Upper lobe of right lung (tissue), 1 donor: ENCODE results near the gene ITGB6. TPM values are rescaled to one million over a fixed set of nuclear protein-coding genes. Genes with fewer than 3 reads are reported as not detected.

ENCODE experiments used
- ATAC-seq: fragments of 200-7000 bp; cut with Tn5 transposase; one replicate; pipeline ENCODE4 v1.9.1; 2020; ENCODE audit warnings: mild to moderate bottlenecking, moderate library complexity
- DNase-seq: peaks from one replicate; pipeline ENCODE4 v3.0.0-alpha.2; 2020
- H3K27ac ChIP-seq: fragments of 200-600 bp; one replicate; pipeline ENCODE4 v1.8.0; 2022
- H3K27me3 ChIP-seq: fragments of 200-600 bp; one replicate; pipeline ENCODE4 v1.8.0; 2022; ENCODE audit warnings: mild to moderate bottlenecking
- H3K36me3 ChIP-seq: fragments of 200-600 bp; one replicate; pipeline ENCODE4 v1.8.0; 2022
- H3K4me1 ChIP-seq: fragments of 200-600 bp; one replicate; pipeline ENCODE4 v1.8.0; 2022
- H3K4me3 ChIP-seq: fragments of 200-600 bp; one replicate; pipeline ENCODE4 v1.8.0; 2022; ENCODE audit warnings: mild to moderate bottlenecking
- H3K9me3 ChIP-seq: fragments of 200-600 bp; one replicate; pipeline ENCODE4 v1.8.0; 2022
- CTCF ChIP-seq: fragments of 200-600 bp; IDR thresholded peaks from one replicate; pipeline ENCODE4 v1.8.0; 2022; ENCODE audit warnings: antibody characterized with exemption
- intact Hi-C: fragments of 100-400 bp; cut with DNase I; formaldehyde crosslinking; loops from one replicate; pipeline ENCODE4 v1.11.0; 2022
- total RNA-seq: library from RNA; stranded (reverse); fragmentation: NEBNext Ultra II Directional; extraction: Animal tissue kit (Norgen Biotek cat#: 25700); gene quantifications from one replicate; pipeline ENCODE4 v1.2.1, GENCODE V29; 2021
- donor health status: DM: no; HTN: yes; CAD: no; lungs with severe emphysema.

The ITGB6 gene
- total RNA-seq, 1 donor from 2014 or later, result 109 TPM

- TF ChIP-seq CTCF, result no peak
- no peak for DNase-seq
- Histone ChIP-seq H3K4me1 (no peaks in the 10 kb centered on the region), H3K27me3 (no peaks in the 10 kb centered on the region), H3K4me3 (no peak overlapping the region), H3K36me3 (no peaks in the 10 kb centered on the region), H3K9me3 (no peaks in the 10 kb centered on the region), H3K27ac (no peak overlapping the region)
- intact Hi-C loops, result no loop called here
- no peak for ATAC-seq
Observed at GRCh38 chr2:160051371-160051800, 148.7 kb downstream of the ITGB6 start.

GRCh38 chr2:160050147-160050546 lies 149.9 kb downstream of the ITGB6 start:
- H3K4me3 ChIP-seq, result no peak overlapping the region
- intact Hi-C loops, result no loop called here
- no peak overlapping the region for H3K27ac ChIP-seq
- no peaks in the 10 kb centered on the region for H3K9me3 ChIP-seq
- no peaks in the 10 kb centered on the region for H3K36me3 ChIP-seq
- TF ChIP-seq CTCF, result no peak
- H3K4me1 ChIP-seq, result no peaks in the 10 kb centered on the region
- no peak for ATAC-seq
- no peaks in the 10 kb centered on the region for H3K27me3 ChIP-seq
- DNase-seq, result no peak

Other genes starting within 250 kb of the ITGB6 start
- gene PLA2R1, start 137.7 kb downstream of the ITGB6 start, total RNA-seq, result 9.0 TPM